Right lobe of liver (tissue), 4 donors: ENCODE data around the gene C7orf25.

ENCODE experiments used
- CTCF ChIP-seq, 4 donors: fragments of 200-600 bp in 3 of 4; fragments of 450-650 bp in 1 of 4; IDR thresholded peaks; one replicate each; pipeline versions ENCODE4 v1.5.1 to v1.8.0; 2016 to 2022; ENCODE audit warnings: antibody characterized with exemption in 4 of 4, mild to moderate bottlenecking in 2 of 4
- POLR2A ChIP-seq: fragments of 450-650 bp; IDR thresholded peaks from one replicate; pipeline ENCODE4 v1.6.1; 2017; ENCODE audit warnings: antibody characterized with exemption, mild to moderate bottlenecking
- donor health status: DM: no; HTN: no; CAD: no.
- donor health status: DM: no; HTN: no; CAD: no.
- donor health status: DM: no; HTN: yes; CAD: no.

- no peak for TF ChIP-seq CTCF (IDR thresholded peaks at IDR 0.05)
- TF ChIP-seq POLR2A = no peak
These were observed 42.5 kb downstream of the C7orf25 start for GRCh38 chr7:42869131-42870020.
